Measurements from ENCODE around the gene PEAK1.

DNA sequence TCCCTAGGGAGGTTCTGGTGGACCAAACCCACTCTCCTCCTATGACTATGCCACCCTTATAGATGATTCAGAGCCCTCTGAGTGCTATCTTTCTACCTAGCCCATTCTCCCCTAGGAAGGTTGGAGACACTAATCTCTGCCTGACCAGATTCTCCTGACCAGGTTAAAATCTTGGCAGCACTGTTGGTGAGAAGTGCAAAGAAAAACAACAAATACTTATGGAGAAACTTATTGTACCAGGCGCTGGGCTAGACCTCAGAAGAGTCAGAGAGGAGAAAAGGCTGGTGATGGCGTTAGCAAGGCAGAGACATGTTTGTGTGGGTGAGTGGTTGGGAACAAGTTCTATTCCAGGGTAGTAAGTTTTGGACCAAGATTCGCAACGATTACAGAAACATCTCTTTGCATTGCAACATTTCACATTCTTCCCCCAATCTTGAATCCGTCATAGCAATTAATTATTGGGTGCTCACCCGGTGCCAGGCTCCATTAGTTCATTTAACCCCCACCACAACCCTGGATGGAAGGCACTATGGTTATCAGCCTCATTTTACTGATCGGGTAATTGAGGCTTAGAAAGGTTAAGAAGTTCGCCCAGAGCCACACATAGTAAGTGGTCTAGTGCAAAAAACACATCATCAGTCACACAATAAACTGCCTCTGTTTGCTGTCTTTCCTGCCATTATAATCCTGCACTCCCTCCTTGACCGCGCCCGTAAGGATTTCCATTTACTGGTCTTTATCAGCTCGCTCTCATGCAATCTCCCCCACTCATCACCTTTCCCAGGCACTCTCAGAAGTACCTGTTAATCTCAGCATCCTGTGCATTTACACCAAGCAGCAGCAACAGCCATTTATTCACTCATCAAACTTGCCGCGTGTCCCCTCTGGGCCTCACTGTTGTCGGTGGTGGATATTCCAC, 348.3 kb downstream of the PEAK1 start:
- TF ChIP-seq, protein P1, sequence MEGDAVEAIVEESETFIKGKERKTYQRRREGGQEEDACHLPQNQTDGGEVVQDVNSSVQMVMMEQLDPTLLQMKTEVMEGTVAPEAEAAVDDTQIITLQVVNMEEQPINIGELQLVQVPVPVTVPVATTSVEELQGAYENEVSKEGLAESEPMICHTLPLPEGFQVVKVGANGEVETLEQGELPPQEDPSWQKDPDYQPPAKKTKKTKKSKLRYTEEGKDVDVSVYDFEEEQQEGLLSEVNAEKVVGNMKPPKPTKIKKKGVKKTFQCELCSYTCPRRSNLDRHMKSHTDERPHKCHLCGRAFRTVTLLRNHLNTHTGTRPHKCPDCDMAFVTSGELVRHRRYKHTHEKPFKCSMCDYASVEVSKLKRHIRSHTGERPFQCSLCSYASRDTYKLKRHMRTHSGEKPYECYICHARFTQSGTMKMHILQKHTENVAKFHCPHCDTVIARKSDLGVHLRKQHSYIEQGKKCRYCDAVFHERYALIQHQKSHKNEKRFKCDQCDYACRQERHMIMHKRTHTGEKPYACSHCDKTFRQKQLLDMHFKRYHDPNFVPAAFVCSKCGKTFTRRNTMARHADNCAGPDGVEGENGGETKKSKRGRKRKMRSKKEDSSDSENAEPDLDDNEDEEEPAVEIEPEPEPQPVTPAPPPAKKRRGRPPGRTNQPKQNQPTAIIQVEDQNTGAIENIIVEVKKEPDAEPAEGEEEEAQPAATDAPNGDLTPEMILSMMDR (conservative IDR thresholded peaks at IDR 0.05; ENCODE audit: low read depth, low read length): no peak
- TF ChIP-seq EZH2 (IDR thresholded peaks at IDR 0.05; ENCODE audit: borderline replicate concordance, low read depth, low read length, poor library complexity, severe bottlenecking): no peak
